GM13976 (cell line): ENCODE data around the gene CCDC102B.

Source experiments
- DNase-seq: peaks from one replicate; pipeline ENCODE4 v3.0.0; 2012; ENCODE audit warnings: low spot score
- in situ Hi-C: fragments of 300-500 bp; cut with MboI; formaldehyde crosslinking; loops from one replicate; pipeline ENCODE4 v1.12.0; 2022; ENCODE audit warnings: low sequenced_read_pairs, mixed read lengths, inconsistent platforms; ENCODE audit not compliant: unreplicated experiment
- TF ChIP-seq, protein P1 (sequence below): IDR thresholded peaks from 2 replicates; pipeline ENCODE4 v1.5.1; 2012; ENCODE audit warnings: borderline replicate concordance, mild to moderate bottlenecking; ENCODE audit not compliant: insufficient read depth; ENCODE audit errors: extremely low read depth, missing control alignments, control extremely low read depth

CCDC102B gene

GRCh38 chr18:68791801-68792200 is 6.1 kb upstream of the CCDC102B start:
- DNase-seq, result no peak
- in situ Hi-C loops, result no loop called here
- TF ChIP-seq, protein P1, sequence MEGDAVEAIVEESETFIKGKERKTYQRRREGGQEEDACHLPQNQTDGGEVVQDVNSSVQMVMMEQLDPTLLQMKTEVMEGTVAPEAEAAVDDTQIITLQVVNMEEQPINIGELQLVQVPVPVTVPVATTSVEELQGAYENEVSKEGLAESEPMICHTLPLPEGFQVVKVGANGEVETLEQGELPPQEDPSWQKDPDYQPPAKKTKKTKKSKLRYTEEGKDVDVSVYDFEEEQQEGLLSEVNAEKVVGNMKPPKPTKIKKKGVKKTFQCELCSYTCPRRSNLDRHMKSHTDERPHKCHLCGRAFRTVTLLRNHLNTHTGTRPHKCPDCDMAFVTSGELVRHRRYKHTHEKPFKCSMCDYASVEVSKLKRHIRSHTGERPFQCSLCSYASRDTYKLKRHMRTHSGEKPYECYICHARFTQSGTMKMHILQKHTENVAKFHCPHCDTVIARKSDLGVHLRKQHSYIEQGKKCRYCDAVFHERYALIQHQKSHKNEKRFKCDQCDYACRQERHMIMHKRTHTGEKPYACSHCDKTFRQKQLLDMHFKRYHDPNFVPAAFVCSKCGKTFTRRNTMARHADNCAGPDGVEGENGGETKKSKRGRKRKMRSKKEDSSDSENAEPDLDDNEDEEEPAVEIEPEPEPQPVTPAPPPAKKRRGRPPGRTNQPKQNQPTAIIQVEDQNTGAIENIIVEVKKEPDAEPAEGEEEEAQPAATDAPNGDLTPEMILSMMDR, result no peak

DNA sequence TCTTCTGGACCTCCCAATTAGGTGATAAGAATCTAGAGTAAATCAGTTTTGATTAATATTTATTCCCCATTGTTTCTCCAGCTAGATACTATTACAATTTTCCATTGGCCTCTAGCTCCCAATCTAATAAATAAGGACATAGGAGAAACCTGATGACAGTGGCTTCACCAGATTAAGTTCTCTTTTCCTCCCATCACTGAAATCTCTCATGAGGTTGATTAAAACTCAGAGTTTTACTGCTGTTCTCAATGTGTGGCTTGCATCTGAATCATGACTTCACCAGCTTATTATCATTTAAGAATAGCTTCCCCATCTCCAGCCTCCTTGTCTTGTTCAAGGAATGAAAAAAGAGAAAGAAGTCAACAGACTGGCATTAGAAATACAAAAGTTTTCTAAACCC is 3.9 kb upstream of the CCDC102B start:
- in situ Hi-C loops, result no loop called here
- TF ChIP-seq, protein P1, result no peak
- DNase-seq, result no peak

- TF ChIP-seq, protein P1, result no peak
- in situ Hi-C loops, result no loop called here
- no peak for DNase-seq
Observed at GRCh38 chr18:68796936-68797690, 767 bp upstream of the CCDC102B start.

DNA sequence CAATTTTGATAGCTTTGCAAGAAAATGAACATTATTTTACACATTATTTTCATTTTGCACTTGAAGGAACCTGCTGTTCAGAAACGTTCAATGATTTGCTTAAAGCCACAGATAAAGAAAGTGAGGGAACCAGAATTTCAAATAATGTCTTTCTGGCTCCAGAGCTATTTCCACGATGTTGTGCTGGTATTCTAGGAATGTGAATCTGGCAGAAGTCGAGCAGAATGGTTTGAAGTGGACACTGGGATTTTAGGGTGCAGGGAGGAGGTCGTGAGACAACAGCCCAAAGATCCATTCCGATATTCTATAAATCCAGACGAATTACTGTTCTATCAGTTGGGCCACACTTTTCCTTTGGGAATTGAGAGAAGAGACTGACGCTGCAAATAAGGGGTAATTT is 2.2 kb downstream of the CCDC102B start:
- no peak for DNase-seq
- TF ChIP-seq, protein P1, result no peak
- in situ Hi-C loops, result no loop called here

GRCh38 chr18:68803356-68803755 is 5.5 kb downstream of the CCDC102B start:
- TF ChIP-seq, protein P1, result no peak
- no peak for DNase-seq
- in situ Hi-C loops, result no loop called here

GRCh38 chr18:68817584-68817983 is 19.7 kb downstream of the CCDC102B start:
- no peak for DNase-seq
- TF ChIP-seq, protein P1, result no peak
- in situ Hi-C loops, result no loop called here
